Activated naive CD4-positive, alpha-beta T cell treated with anti-CD3 and anti-CD28 coated beads, Interleukin-2, amount 50 U/mL, for 72 hours (primary cell): ENCODE measurements around the gene TAT. TPM values are rescaled to one million over a fixed set of nuclear protein-coding genes. Genes with fewer than 3 reads are reported as not detected.
A peak's percentile ranks its signal among the peaks of the same experiment; 100 is the strongest.
"Not testable (repeated sequence)": the region's sequence is repeated elsewhere in the genome, so short reads cannot be mapped to it uniquely, and the experiment has no call there.

Experiments
- ATAC-seq, 2 donors: fragments of 150-1000 bp; cut with Tn5 transposase; 2 replicates each; pipeline ENCODE4 v1.10.0; 2021; ENCODE audit warnings: mild to moderate bottlenecking in 2 of 2, moderate library complexity in 2 of 2
- DNase-seq, 2 donors: peaks; one replicate each; pipeline ENCODE4 v3.0.0; 2021 to 2022; ENCODE audit warnings: low spot score in 2 of 2
- H3K27ac Mint-ChIP-seq, 2 donors: one replicate each; pipeline ENCODE4 v1.8.0; 2022; ENCODE audit warnings: mild to moderate bottlenecking in 2 of 2, mixed read lengths in 2 of 2
- H3K36me3 Mint-ChIP-seq, 2 donors: one replicate each; pipeline ENCODE4 v1.8.0; 2022; ENCODE audit warnings: mixed read lengths in 2 of 2
- H3K9me3 Mint-ChIP-seq, 2 donors: one replicate each; pipeline ENCODE4 v1.8.0; 2022; ENCODE audit warnings: mixed read lengths in 2 of 2
- total RNA-seq, 2 donors: library from RNA; stranded (reverse); gene quantifications; one replicate each; pipeline ENCODE4 v1.2.3, GENCODE V29; 2022

Gene TAT
- not detected for total RNA-seq

DNA sequence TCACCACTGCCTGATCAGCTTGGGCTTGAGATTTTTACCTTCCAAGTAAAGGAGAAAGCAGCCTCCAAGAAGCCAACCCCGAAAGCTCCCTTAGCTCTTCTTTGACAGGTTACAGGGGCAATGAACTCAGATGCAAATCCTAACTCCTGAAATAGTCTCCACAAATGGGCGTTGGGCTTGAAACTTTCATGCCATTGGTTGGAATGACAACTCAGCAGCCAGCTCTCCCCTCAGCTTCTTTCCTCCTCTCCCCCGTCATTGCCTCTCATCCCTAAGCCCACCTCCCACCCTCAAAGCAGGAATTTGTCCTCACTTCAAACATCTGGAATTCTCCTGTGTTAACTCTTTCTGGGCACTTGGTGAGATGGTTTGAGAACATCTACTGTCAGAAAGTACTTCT is at the start of gene TAT:
Gene TAT (minus strand): TSS at position 122 of the 400 bp plus-strand sequence. CDS start 677 bp downstream, outside the sequence.
- no peak for ATAC-seq

GRCh38 chr16:71626018-71626857 is 49.3 kb upstream of the TAT start, which contains the start of gene MARVELD3:
TSS of gene MARVELD3 (plus strand) at chr16:71626184. CDS start at chr16:71626230, 46 bp downstream.
- peaks cover 0 to 9% of the 10 kb centered on the region in 2 donors for H3K36me3 Mint-ChIP-seq
- ATAC-seq = peak in 1 of 2 donors; percentile 30

More for the DNA sequence above, at the start of gene TAT:
- Mint-ChIP-seq H3K36me3 (no peaks in the 10 kb centered on the region), H3K9me3 (no peaks in the 10 kb centered on the region), H3K27ac (no peak within 1 kb of the TSS)
- no peak for DNase-seq

GRCh38 chr16:71625113-71625850 is 48.4 kb upstream of the TAT start:
- no peaks in the 10 kb centered on the region for H3K9me3 Mint-ChIP-seq
- H3K27ac Mint-ChIP-seq = no peak overlapping the region
- DNase-seq (no peak), ATAC-seq (no peak)
- H3K36me3 Mint-ChIP-seq = peaks cover 0 to 9% of the 10 kb centered on the region in 2 donors

More at GRCh38 chr16:71626018-71626857, 49.3 kb upstream of the TAT start, which contains the start of gene MARVELD3:
- H3K9me3 Mint-ChIP-seq = no peaks in the 10 kb centered on the region
- no peak within 1 kb of the TSS for H3K27ac Mint-ChIP-seq
- DNase-seq = peak in 1 of 2 donors; percentile 27

DNA sequence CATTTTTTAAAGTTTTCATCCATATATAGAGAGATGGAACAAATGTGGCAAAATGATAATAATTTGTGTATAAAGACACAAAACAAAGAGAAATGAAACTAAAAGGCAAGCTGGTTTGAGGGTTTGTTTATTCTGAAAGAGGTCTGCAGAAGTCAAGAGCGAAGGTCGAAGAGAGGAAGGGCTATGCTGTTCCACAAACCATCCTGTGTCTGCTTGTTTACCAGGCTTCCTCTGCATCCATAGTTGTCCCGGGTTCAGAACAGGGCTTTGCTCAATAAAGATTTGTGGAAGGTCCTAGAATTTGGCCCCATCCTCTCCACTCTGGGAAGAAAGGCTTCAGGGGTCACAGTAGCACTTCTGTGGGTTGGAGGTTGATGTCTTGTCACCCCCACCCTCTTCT is 46.7 kb upstream of the TAT start:
- no peak overlapping the region for H3K27ac Mint-ChIP-seq
- DNase-seq (no peak), ATAC-seq (no peak)
- peaks cover 0 to 8% of the 10 kb centered on the region in 2 donors for H3K36me3 Mint-ChIP-seq
- H3K9me3 Mint-ChIP-seq = no peaks in the 10 kb centered on the region

- ATAC-seq (peak in 1 of 2 donors; percentile 49), DNase-seq (no peak)
- Mint-ChIP-seq H3K27ac (no peak overlapping the region), H3K9me3 (no peaks in the 10 kb centered on the region), H3K36me3 (no peaks in the 10 kb centered on the region)
Measured at GRCh38 chr16:71622088-71622487, 45.2 kb upstream of the TAT start.

DNA sequence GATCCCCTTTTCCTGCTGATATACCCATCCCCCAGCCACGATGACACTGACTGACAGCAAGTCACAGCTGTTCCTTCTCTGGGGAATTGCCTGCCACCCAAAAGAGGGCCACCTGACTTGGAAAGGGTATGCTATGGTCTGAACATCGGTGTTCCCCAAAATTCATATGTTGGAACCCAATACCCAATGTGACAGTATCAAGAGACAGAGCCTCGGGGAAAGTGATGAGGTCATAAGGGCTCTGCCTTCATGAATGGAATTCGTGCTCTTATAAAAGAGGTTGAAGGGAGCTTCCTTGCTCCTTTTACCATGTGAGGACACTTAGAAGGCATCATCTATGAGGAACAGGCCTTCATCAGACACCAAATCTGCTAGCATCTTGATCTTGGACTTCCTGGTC is 41.5 kb upstream of the TAT start:
- no peak for ATAC-seq
- Mint-ChIP-seq H3K36me3 (no peaks in the 10 kb centered on the region), H3K9me3 (no peaks in the 10 kb centered on the region), H3K27ac (no peak overlapping the region)
- no peak for DNase-seq

- H3K27ac Mint-ChIP-seq, ATAC-seq, DNase-seq, H3K9me3 Mint-ChIP-seq, H3K36me3 Mint-ChIP-seq: not testable (repeated sequence)
Measured at GRCh38 chr16:71614956-71615355, 38.1 kb upstream of the TAT start.

GRCh38 chr16:71610936-71611871 is 34.3 kb upstream of the TAT start:
- no peaks in the 10 kb centered on the region for H3K36me3 Mint-ChIP-seq
- no peak overlapping the region for H3K27ac Mint-ChIP-seq
- DNase-seq (peak; percentile 76 to 91), ATAC-seq (peak; percentile 68 to 91)
- no peaks in the 10 kb centered on the region for H3K9me3 Mint-ChIP-seq

GRCh38 chr16:71610447-71610846 is 33.6 kb upstream of the TAT start:
- no peaks in the 10 kb centered on the region for H3K36me3 Mint-ChIP-seq
- H3K9me3 Mint-ChIP-seq = no peaks in the 10 kb centered on the region
- no peak overlapping the region for H3K27ac Mint-ChIP-seq
- no peak for ATAC-seq
- no peak for DNase-seq

DNA sequence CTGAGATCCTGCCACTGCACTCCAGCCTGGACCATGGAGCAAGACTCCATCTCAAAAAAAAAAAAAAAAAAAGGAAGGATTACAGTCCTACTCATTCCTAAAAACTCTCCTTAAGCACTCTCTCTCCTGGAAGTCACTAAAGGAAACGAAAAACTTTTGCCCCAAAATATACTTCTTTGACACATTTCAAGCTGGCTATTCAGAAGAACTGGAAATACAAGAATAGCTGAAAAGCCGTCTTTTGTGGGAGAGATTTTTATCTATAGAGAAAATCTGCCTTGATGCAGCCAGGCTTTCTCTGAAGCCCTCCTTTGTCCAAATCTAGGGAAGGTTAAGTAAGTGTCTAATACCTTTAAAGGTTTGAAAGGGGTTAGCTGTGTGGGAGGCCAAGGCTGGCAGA is 32.2 kb upstream of the TAT start:
- ATAC-seq (no peak), DNase-seq (no peak)
- Mint-ChIP-seq H3K9me3 (no peaks in the 10 kb centered on the region), H3K27ac (no peak overlapping the region), H3K36me3 (no peaks in the 10 kb centered on the region)

DNA sequence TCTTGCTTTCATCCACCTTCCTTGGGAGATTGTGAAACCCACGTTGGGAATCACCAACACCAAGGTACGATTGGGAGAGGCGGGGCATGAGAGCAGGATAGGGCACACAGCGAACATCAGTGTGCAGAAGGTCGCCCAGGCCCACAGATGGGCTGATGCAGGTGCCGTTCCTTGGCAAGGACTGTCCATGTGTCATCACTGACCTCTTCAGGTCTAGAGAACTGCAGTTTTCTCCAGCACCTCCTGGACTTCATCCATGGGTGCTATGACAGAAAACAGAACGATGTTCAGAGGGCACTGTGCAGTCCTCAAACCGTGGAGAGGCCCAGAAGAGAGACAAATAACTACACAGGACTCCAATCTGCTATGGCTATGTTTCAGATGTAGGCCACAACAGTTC is 23.9 kb upstream of the TAT start:
- Mint-ChIP-seq H3K36me3 (no peaks in the 10 kb centered on the region), H3K9me3 (no peaks in the 10 kb centered on the region), H3K27ac (no peak overlapping the region)
- no peak for ATAC-seq
- DNase-seq = no peak

- H3K36me3 Mint-ChIP-seq, H3K27ac Mint-ChIP-seq, ATAC-seq, DNase-seq, H3K9me3 Mint-ChIP-seq: not testable (repeated sequence)
Measured at GRCh38 chr16:71598426-71598825, 21.5 kb upstream of the TAT start.

DNA sequence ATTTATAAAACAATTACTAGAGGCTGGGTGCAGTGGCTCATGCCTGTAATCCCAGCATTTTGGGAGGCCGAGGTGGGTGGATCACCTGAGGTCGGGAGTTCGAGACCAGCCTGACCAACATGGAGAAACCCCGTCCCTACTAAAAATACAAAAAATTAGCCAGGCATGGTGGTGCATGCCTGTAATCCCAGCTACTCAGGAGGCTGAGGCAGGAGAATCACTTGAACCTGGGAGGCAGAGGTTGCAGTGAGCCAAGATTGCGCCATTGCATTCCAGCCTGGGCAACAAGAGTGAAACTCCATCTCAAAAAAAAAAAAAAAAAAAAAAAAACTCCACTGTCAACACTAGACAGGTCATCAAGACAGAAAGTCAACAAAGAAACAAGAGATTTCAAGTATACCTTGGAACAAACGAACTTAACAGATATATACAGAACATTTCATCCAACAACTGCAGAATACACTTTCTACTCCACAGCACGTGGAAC is 18.5 kb upstream of the TAT start:
- not testable (repeated sequence) for H3K9me3 Mint-ChIP-seq, ATAC-seq, H3K36me3 Mint-ChIP-seq, H3K27ac Mint-ChIP-seq, DNase-seq

DNA sequence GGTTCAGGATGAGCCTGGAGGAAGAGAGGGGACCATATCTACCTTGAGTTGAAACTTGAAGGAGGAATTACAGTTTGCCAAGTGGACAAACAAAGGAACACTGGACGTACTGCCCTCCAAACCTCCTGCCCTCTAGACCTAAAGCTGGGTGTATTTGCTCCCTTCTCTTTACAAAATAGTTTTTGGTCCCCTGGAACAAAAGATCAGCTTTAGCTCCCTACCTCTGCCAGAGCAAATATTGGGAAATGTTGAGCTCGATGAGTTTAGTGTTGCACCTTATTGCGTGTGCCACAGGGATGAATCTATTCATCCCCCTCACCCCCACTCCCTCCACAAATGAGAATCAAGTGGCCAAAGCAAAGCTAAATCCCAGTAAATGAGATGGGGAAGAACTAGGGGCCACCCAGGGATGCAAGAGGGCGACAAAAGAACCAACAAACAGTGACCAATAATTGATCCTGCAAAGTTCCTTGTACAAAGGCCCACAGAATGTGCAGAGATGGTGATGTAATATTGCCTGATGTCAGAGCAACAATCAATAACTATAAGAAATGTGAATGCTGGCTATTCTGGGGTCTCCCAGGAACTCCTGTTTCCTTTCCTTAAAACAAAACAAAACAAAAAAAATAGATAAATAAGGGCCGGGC is 17.2 kb upstream of the TAT start:
- no peak for DNase-seq
- H3K9me3 Mint-ChIP-seq = no peaks in the 10 kb centered on the region
- H3K27ac Mint-ChIP-seq = no peak overlapping the region
- H3K36me3 Mint-ChIP-seq = no peaks in the 10 kb centered on the region
- ATAC-seq = no peak

GRCh38 chr16:71593048-71593999 is 16.4 kb upstream of the TAT start:
- Mint-ChIP-seq H3K27ac (no peak overlapping the region), H3K9me3 (no peaks in the 10 kb centered on the region), H3K36me3 (no peaks in the 10 kb centered on the region)
- no peak for DNase-seq
- ATAC-seq = no peak
